Activated CD8-positive, alpha-beta memory T cell treated with anti-CD3 and anti-CD28 coated beads for 24 hours (primary cell): ENCODE results near the gene PAM.

ENCODE experiments used
- DNase-seq: peaks from one replicate; pipeline ENCODE4 v3.0.0-alpha.2; 2020

Gene PAM

DNA sequence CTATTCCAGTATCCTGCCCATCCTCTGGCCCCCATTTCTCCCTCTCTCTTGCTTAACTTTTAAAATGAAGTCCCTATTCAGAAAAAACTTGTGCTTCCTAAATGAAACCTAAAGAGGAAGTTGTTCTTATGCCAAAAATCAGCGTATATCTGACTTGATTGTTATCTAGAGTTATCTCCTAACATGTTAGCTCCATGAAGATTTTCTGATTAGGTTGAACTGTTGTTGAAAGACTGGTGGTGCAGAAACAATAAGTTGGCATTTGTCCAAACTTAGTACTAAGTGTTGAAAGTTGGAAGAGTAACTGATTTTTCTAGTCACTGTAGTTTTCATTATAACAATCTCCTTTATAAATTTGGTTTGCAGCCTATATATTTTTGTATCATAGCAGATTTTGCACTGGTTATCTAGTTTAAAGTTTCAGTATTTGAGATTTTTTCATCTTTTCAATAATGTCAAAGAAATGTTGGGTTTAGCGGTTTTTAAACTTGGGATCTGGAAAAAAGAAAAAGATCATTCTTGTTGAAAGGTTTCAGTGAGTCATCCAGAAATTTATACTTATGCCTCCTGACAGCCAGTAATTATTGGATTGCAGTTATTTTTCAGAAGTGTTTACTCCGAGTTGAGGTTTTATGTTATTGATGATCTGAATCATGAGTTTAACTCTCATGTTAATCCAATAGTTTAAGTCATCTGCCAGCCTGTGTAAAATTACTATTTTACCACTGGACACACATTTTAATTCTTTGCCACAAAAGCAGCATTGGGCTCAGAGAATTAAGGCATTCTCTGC is 60.6 kb downstream of the PAM start:
- no peak for DNase-seq

DNA sequence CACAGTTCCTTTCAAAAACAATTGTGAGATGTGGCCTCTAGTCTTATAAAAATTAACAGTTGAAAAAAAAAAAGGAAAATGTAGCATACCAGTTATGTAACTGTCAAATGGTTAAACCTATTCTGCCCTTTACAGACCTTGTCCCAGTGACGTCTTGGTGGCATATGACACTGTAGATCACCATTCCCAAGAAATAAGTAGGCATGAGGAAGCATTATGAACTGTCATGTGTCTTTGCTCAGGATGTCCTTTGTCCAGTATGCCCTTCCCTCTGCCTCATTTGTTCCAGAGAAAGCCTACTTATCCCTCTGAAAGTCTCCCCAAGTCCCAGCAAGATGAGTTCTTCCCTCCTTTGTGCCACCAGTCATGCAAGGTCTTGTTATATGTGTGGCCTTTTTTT is 63.2 kb downstream of the PAM start:
- no peak for DNase-seq

DNA sequence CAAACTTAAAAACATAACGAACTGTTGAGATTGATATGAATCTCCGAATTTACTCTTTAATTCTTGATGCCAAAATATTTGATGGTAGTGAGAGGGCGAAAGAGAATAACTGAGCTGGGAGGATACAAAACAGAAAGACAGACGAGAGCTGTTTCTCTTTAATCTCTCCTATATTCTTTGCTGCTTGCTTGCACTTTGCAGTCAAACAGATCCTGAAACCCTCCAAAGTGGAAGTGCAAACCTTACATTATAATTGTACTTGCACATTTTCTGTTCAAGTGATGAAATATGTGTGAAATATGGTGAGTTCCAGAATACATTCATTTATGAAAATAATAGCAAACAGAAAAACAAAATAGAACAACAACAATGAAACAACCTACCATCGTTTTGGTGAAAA is 63.8 kb downstream of the PAM start:
- no peak for DNase-seq

DNA sequence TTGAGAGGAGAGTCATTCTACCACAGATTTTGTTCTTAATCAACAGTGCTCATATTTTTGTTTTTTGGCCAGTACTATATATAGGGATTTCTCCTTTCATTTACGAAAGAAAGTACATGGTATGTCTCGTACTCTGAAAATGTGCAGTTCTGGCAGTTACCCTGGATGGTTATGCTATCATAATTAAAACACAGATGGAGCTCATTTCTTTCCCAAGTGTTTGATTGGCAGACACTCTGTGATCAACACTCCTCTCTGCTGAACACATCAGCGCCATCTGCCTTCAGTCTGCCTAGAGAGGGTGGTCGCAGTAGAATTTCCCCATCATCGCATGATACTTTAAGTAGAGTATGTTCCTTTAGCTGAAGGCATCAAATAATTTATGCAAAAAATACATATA is 64.5 kb downstream of the PAM start:
- DNase-seq: no peak

DNA sequence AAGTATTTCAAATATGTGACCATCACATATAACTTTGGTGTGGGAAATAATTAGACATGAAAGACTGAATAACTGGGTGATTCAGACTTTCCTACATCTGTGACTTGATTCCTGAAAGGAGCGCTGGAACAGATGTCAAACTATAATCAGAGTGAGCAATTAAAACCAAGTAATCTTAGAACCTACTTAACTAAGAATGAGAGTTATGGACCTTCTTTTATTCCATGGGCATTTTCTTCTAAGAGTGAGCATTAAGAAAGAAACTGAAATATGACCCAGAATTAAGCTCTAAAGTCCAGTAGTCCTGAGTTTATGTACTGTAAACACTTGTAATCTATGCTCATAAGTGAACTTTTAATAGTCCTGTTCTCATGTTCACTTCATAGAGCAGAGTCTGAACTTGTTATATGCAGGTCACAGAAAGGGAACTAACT is 68.4 kb downstream of the PAM start:
- DNase-seq: no peak

DNA sequence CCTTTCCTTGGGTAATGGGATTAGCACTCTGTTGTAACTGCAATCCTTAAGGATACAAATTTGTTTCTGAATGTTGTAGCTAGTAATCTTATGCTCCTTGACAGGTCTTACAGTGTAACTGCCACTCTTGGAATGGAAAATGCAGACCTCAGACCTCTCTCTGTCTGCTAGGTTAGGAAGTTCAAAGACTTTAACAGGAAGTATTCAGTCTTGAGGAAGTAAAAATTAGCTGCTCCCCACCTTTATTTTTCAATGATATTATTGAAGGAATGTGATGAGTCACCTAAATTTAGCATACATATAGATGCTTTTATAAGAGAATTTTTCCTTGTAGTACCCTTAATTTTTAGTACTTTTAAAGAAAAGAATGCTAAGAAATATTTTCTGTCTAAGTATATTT is 71.5 kb downstream of the PAM start:
- no peak for DNase-seq

DNA sequence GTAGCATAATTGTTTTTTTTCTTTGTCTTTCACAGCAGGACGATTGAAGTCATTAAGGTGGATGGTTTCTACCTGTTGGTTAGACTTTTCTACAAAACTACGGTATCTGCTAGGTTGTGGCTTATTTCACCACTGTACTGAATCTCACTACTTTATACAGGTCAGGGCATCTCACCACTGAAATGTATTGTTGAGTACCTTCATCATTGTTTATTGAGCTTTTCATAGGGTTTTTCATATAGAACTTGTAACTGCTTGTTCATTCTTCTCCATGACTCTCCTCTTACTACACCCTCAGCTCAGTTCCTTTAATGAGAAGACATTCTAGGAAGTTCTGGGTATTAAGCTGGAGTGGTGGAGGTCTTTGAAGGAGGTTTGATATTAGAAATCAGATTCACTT is 75.1 kb downstream of the PAM start:
- DNase-seq: no peak

DNA sequence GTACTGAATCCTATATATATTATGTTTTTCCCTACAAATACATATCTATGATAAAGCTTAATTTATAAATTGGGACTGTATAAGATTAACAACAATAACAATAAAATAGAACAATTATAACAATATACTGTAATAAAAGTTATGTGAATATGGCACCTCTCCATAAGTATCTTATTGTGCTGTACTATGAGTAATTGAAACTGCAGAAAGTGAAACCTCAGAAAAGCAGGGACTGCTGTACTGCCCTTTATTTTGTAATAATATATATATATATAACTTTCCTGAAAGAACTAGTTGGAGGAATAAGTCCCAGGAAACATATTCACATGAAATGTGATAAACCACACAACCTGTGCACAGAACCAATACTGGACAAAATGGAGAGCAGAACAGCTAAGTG is 77.3 kb downstream of the PAM start:
- DNase-seq: no peak

DNA sequence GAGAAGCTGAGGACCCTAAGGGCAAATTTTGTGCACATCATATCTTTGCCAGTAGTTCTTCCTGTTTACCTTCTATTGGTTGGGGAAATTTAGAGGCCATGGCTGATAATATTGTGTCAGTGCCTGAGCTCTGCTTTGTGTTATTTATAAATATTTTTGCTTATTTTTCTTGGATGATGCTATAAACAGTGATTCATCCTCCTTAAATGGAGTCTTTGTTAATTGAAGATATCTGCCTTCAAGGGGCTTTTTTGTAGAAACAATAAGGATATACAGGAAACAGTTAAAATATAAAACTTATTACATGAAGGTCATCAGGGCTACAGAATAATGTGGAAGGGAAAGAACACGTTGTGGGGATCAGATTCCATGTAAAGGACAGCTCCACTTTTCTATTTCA is 78.0 kb downstream of the PAM start:
- DNase-seq: no peak

DNA sequence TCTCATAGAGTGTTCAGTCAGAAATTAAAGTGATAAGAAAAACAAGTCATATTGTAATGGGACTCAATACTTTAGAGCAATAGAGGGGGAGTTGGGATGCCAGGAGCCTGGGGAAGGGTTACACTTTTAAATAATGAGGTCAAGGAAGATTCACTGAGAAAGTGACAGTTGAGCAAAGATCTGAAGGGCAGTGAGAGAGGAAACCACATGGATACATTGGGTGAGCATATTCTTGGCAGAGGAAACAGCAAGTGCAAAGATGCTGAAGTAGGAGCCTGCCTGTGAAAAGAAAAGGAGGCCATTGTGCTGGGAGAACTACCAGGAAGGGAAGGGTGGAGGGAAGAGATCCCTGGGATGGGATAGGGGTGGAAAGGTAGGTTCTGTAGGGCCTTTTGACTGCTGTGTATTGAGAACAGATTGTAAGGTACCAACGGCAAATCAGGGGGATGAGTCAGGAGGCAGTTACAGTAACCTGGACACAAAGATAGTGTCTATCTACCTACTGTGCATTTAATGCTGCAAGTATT is 79.4 kb downstream of the PAM start:
- no peak for DNase-seq

DNA sequence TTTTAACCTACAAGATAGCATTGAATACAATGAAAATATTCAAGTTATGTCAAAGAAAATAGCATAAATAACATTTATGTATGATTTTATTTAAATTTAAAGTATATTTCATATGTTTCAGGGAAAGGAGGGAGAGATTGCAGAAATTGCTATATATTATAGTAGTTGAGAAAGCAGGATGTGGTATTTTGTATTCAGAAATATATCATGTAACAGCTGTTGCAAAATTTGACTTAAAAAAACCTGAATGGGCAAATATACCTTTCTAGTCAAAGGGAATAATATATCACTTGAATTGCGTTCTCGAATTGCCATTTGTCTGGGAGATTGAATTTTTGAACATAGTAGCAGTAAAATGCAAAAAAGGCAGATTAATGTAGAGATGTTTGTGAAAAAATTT is 80.6 kb downstream of the PAM start:
- DNase-seq: no peak

DNA sequence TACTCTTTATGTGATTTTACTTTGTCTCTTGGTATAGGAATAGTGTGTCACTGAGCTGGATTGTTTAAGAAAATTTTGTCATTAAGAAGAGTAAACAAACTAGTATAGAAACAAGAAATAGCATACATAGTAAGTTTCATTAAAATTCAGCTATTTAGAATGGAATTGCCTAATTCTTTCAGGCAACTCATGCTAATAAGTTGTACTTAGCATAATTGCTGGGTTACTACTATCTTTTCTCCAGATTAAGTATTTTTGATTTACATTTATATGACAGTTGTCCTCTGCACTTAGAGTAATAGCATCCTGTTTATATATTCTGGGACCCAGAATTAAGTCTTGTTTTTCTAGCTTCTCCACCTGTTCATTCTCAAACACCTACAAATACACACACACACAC is 85.9 kb downstream of the PAM start:
- DNase-seq: no peak

DNA sequence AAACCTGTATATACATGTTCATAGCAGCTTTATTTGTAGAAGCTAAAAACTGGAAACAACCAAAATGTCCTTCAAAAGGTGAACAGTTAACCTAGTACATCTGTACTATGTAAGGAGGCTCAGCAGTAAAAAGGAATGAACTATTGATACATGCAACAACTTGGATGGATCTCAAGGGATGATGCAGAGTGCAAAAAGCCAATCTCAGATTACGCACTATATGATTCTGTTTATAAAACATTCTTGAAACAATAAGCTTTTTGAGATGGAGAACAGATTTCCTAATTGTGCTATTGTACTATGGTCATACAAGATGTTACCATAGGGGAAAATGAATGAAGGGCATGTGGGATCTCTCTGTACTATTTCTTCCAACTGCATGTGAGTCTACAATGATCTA is 88.9 kb downstream of the PAM start:
- DNase-seq: no peak

DNA sequence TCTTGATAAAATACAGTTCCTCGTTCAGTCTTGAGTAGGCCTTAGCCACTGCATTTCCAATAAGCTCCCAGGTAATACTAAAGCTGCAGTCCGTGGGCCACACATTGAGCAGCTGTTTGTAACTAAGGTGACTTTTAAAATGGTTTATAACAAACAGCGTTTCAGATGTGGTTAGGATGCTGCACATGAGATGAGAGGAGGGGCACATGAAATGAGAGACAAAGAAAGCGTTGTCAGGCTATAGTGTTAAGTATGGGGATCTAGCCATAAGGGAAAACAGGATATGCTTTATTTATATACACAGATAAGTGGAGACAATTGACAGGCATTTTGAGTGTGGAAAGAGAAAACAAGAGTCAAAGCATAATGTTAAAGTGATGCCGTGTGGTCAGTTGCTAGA is 89.9 kb downstream of the PAM start:
- DNase-seq: no peak

DNA sequence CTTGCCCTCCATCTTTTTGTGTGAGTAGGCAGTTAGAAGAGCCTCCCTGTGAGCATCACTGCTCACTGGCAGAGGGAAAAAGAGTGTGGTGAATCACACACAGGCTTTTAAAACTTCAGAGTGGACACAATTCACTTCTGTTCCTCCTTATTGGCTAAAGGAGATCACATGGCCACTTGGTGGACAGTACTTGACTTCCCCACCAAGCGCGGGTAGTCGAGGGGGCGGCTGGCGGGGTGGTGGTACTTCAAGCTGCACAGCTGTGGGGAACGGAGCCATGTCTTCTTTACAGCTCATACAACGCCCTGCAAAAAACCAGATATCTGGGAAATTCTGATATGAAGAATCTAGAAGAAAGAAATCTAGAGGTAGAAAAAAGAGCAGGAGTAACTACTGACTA is 95.4 kb downstream of the PAM start:
- DNase-seq: no peak

DNA sequence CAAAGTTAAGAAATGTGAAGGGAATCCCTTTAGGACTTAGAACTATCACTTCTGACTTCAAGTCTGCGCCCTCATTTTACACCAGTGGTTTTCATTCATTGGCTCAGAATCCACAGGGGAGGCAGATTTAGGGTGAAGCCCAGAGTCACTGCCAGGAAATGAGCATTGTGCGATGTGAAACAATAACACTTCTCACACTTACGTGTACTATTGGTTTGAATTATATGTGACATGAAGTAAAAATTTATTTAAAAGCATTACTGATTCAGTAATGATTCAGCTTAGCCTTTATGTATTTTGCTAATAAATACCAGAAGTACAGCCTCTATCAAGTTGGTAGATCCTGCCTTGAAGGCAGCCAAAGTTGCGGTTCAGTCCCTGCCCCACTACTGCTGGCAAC is 98.6 kb downstream of the PAM start:
- DNase-seq: no peak

DNA sequence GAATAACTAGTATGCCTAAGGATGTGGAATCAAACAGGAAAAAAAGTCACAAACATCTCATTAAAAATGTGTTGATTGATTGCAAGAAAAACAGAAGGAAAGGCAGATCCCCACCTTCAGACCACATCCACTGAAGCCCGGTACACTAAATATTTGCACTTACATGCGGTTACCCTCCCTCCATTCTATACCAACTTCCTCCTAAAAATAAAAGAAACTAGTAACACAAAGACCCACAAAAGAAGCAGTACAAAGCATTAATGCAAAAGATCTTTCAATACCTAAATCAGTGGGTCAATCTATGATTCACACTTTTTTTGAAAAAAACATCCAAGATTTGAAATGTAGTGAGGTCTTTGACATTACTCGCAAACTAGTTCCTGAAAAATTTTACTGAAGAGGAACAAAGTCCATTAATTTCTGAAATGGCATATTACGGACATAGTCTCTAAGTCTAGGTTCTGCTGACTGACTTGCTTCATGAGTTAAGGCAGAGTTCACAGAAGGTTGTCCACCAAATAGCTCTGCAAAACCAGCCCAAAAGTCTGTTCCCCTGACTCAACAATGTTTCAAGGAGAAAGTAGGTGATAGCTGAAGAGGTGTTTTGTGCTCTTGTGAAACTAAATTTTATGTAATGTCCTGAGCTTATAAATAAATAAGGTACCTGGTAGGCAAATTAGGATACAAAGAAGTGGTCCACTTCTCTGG is 100.7 kb downstream of the PAM start:
- no peak for DNase-seq

DNA sequence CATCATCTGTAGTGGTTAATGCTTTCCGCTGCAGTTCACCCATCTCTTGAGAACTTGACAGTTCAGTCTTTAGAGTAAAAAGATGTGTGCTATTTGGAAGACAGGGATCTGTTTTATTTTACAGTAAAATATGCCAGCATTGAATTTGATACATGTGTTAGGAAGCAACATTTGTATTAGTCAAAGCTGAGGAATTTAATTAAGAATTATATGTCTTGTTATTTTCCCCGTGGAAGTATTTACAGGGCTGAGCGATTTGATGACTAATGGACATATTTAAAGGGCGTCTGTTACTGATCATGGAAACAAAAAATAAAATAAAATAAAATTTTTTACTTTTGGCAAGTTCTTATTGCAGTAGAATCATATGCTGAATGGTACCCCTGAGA is 101.3 kb downstream of the PAM start:
- DNase-seq: no peak

DNA sequence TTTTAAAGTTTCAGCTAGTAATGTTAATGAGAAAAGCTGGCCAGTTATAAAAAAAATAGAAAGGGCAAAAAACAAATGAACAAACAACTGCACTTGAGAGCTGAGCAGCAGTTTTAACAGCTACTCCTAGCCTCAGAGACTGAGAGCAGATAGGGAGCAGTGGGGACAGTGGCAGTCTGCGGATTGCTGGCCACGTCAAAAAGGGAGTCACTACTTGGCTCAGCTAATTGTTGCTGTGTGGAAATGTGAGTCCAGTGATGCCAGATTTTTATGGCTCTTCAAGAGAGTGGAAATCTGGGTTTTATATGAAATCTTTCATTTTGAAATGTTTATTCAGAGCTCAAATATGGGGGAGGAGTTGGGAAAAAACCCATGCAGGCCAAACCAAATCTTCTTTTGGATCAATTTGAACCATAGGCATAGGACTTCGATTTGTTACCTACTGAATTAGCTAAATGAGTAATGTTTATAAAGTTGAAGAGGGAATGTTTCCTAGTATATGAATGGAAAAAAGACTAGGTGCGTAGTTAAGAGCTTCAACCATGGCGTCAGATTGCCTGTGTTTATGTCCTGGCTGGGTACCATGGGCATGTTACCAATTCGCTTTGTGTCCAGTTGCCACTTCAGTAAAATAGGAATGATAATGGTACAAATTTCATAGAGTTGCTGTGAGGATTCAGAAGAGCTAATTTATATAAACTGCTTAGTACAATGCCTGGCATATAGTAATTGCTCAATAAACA is 102.1 kb downstream of the PAM start:
- no peak for DNase-seq

DNA sequence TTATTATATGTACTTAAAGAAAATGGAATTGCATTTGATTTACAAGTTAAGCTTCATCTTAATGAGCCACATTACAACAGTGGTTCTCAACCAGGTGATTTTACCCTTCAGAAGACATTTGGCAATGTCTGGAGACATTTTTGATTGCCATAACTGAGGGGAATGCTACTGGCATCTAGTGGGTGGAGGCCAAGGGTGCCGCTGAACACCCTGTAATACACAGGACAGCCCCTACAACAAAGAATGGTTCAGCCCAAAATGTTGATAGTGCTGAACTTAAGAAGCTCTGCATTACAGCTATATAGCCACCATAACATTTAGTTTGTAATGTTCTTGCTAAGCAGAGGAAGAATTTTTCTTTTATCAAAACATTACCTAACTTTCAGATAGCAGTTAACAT is 103.1 kb downstream of the PAM start:
- no peak for DNase-seq

DNA sequence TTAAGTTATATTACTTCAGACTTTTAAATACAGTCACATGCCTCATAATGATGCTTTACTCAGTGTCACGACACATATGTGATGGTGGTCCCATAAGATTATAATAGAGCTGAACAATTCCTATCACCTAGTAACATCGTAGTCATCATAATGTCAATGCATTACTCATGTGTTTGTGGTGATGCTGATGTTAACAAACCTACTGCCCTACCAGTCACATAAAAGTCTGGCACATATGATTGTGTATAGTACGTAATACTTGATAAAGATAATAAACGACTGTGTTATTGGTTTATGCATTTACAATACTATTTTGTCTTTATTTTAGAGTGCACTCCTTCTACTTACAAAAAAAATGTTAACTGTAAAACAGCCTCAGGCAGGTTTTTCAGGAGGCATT is 103.7 kb downstream of the PAM start:
- DNase-seq: no peak

DNA sequence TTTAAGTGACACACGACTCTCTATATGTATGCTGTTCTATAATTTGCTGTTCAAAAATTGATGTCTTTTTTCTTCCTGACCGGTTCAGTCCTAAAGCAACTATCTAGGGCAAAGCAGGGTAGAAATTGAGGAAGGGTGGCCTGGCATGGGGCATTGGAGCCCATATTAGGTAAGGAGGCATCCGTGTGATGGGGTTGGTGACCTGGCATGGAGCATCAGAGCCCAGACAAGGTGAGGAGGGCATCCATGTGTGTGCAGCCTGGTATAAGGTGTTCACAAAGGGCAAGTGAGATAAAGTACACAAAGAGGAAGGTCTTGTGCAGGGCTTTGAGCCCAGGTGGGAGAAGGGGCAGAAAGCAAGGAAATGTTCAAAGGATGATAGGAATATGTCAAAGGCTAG is 104.9 kb downstream of the PAM start:
- no peak for DNase-seq

DNA sequence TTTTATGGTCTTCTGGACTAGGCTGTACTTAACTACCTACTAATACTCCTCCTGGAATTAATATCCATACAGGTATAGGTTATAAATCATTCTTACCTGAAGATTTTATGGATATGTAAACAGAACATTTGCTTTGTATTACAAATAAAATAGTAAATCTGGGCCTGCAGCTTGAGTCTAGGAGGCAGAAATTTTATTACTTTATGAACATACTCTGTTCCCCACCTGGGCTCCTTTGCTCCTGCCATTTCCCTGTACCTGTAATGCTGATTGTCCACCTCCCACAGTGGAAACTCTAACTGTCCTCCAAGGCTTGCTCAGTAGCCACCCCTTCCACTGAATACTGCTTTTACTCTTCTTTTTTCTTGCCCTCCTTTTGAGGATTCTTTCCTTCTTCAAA is 108.0 kb downstream of the PAM start:
- DNase-seq: no peak
